ENCODE data around the gene RAB10. TPM values are rescaled to one million over a fixed set of nuclear protein-coding genes. Genes with fewer than 3 reads are reported as not detected.

The RAB10 gene
- total RNA-seq, 2 donors from 2014 or later = 118 to 139 TPM

GRCh38 chr2:26009567-26009963, 24.3 kb upstream of the RAB10 start:
- WGBS = 84% methylated on average over 2 of the region's 2 CpGs
- TF ChIP-seq CTCF (IDR thresholded peaks at IDR 0.05) (no peak), POLR2A (IDR thresholded peaks at IDR 0.05) (no peak), POLR2AphosphoS5 (IDR thresholded peaks at IDR 0.05) (no peak)
- no peaks in the 10 kb centered on the region for H3K9me3 ChIP-seq
- no peak overlapping the region for H3K27ac ChIP-seq
- intact Hi-C loops (cut with DNase I) = no loop called here
- DNase-seq (ENCODE audit: low spot score) = no peak
- H3K36me3 ChIP-seq = no peaks in the 10 kb centered on the region
- peaks cover 5% of the 10 kb centered on the region for H3K4me1 ChIP-seq (replicated peaks)
- no peak overlapping the region for H3K4me3 ChIP-seq
- H3K27me3 ChIP-seq (replicated peaks; ENCODE audit: insufficient read depth) = no peaks in the 10 kb centered on the region

GRCh38 chr2:26010943-26011342, 22.9 kb upstream of the RAB10 start:
- 59% methylated on average over 3 of the region's 3 CpGs for WGBS
- peaks cover 5% of the 10 kb centered on the region for H3K4me1 ChIP-seq (replicated peaks)
- no peaks in the 10 kb centered on the region for H3K27me3 ChIP-seq (replicated peaks; ENCODE audit: insufficient read depth)
- intact Hi-C loops (cut with DNase I) = no loop called here
- no peaks in the 10 kb centered on the region for H3K36me3 ChIP-seq
- no peaks in the 10 kb centered on the region for H3K9me3 ChIP-seq
- TF ChIP-seq POLR2A (IDR thresholded peaks at IDR 0.05) (no peak), CTCF (IDR thresholded peaks at IDR 0.05) (no peak), POLR2AphosphoS5 (IDR thresholded peaks at IDR 0.05) (no peak)
- no peak for DNase-seq (ENCODE audit: low spot score)
- no peak overlapping the region for H3K4me3 ChIP-seq
- no peak overlapping the region for H3K27ac ChIP-seq

- 68% methylated on average over 6 of the region's 6 CpGs for WGBS
- Histone ChIP-seq H3K36me3 (no peaks in the 10 kb centered on the region), H3K27me3 (replicated peaks; ENCODE audit: insufficient read depth) (no peaks in the 10 kb centered on the region), H3K27ac (peak overlapping the region; percentile 67 to 73), H3K9me3 (no peaks in the 10 kb centered on the region), H3K4me3 (no peak overlapping the region), H3K4me1 (replicated peaks) (peaks cover 5% of the 10 kb centered on the region)
- no peak for DNase-seq (ENCODE audit: low spot score)
- TF ChIP-seq POLR2A (IDR thresholded peaks at IDR 0.05) = no peak
- no peak for TF ChIP-seq CTCF (IDR thresholded peaks at IDR 0.05)
- no peak for TF ChIP-seq POLR2AphosphoS5 (IDR thresholded peaks at IDR 0.05)
- intact Hi-C loops (cut with DNase I) = no loop called here
Observed at GRCh38 chr2:26011609-26011989, 22.3 kb upstream of the RAB10 start.

GRCh38 chr2:26011990-26012856, 21.7 kb upstream of the RAB10 start:
- no peak overlapping the region for H3K4me3 ChIP-seq
- TF ChIP-seq POLR2AphosphoS5 (IDR thresholded peaks at IDR 0.05) (peak; percentile 77), POLR2A (IDR thresholded peaks at IDR 0.05) (no peak), CTCF (IDR thresholded peaks at IDR 0.05) (no peak)
- no peaks in the 10 kb centered on the region for H3K9me3 ChIP-seq
- intact Hi-C loops (cut with DNase I) = no loop called here
- H3K36me3 ChIP-seq = no peaks in the 10 kb centered on the region
- 21% methylated on average over 14 of the region's 14 CpGs for WGBS
- peak; percentile 87 for DNase-seq (ENCODE audit: low spot score)
- H3K27me3 ChIP-seq (replicated peaks; ENCODE audit: insufficient read depth) = no peaks in the 10 kb centered on the region
- H3K4me1 ChIP-seq (replicated peaks) = peaks cover 5% of the 10 kb centered on the region
- H3K27ac ChIP-seq = peak overlapping the region; percentile 67 to 73

- WGBS = 72% methylated on average over 1 of the region's 1 CpG
- TF ChIP-seq POLR2AphosphoS5 (IDR thresholded peaks at IDR 0.05) (peak; percentile 42), POLR2A (IDR thresholded peaks at IDR 0.05) (no peak), CTCF (IDR thresholded peaks at IDR 0.05) (no peak)
- Histone ChIP-seq H3K36me3 (no peaks in the 10 kb centered on the region), H3K27ac (peak overlapping the region; percentile 67 to 73), H3K27me3 (replicated peaks; ENCODE audit: insufficient read depth) (no peaks in the 10 kb centered on the region), H3K4me1 (replicated peaks) (peaks cover 5% of the 10 kb centered on the region), H3K9me3 (no peaks in the 10 kb centered on the region), H3K4me3 (no peak overlapping the region)
- no peak for DNase-seq (ENCODE audit: low spot score)
- intact Hi-C loops (cut with DNase I) = no loop called here
Observed at GRCh38 chr2:26013668-26014067, 20.2 kb upstream of the RAB10 start.

All from prostate gland (tissue), 2 donors.